Ascending aorta (tissue), 2 donors: Measurements from ENCODE around the gene UGT2B28. TPM values are rescaled to one million over a fixed set of nuclear protein-coding genes. Genes with fewer than 3 reads are reported as not detected.
"Not testable (repeated sequence)": the region's sequence is repeated elsewhere in the genome, so short reads cannot be mapped to it uniquely, and the experiment has no call there.

Experiments
- DNase-seq, 2 donors: peaks; one replicate each; pipeline ENCODE4 v3.0.0-alpha.2; 2019; ENCODE audit warnings: low spot score in 2 of 2
- H3K27ac ChIP-seq, 2 donors: fragments of 200-600 bp; sonication (generic); one replicate each; pipeline ENCODE4 v1.5.1; 2016 to 2017; ENCODE audit warnings: mild to moderate bottlenecking in 1 of 2
- H3K27me3 ChIP-seq: fragments of 200-600 bp; sonication (generic); one replicate; pipeline ENCODE4 v1.5.1; 2017
- H3K36me3 ChIP-seq, 2 donors: fragments of 200-600 bp; sonication (generic); one replicate each; pipeline ENCODE4 v1.5.1; 2016
- H3K4me1 ChIP-seq, 2 donors: fragments of 200-600 bp; sonication (generic); one replicate each; pipeline ENCODE4 v1.5.1; 2016 to 2017; ENCODE audit warnings: mild to moderate bottlenecking in 1 of 2
- H3K4me3 ChIP-seq, 2 donors: fragments of 200-600 bp; sonication (generic); one replicate each; pipeline ENCODE4 v1.5.1; 2016 to 2017; ENCODE audit warnings: mild to moderate bottlenecking in 1 of 2
- H3K9me3 ChIP-seq, 2 donors: fragments of 200-600 bp; sonication (generic); one replicate each; pipeline ENCODE4 v1.5.1; 2016
- intact Hi-C: fragments of 100-400 bp; cut with DNase I; formaldehyde crosslinking; loops from one replicate; pipeline ENCODE4 v1.15.1; 2023
- total RNA-seq: library from RNA; depleted of rRNA; stranded (reverse); fragments of >200 nt; gene quantifications from one replicate; pipeline ENCODE4 v1.1.0, GENCODE V29; 2016
- TF ChIP-seq, protein P1 (sequence below), 3 experiments: fragments of 200-600 bp in 2 of 3; fragments of 450-650 bp in 1 of 3; sonication (generic) in 2 of 3; IDR thresholded peaks; one replicate each; pipeline ENCODE4 v1.5.1; 2016 to 2019; ENCODE audit warnings: antibody characterized with exemption in 3 of 3, mild to moderate bottlenecking in 1 of 3, moderate library complexity in 1 of 3

Gene UGT2B28
- total RNA-seq, 1 donor from 2014 or later: not detected

DNA sequence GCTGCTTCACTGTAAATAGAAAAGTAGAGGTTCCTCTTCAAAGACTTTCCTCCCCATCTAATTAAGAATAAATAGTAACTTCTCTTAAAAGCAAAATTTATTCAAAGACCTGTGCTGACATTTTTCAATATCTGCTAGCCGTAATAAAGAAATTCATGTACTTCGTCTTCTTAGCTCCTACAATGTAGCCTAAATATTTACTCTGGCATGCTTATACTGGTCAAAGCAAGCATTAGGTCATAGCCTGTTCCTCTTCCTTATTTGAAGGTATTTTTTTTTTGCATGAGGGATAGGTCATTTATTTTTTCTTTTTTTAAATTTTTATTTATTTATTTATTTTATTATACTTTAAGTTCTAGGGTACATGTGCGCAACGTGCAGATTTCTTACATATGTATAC is 30.0 kb downstream of the UGT2B28 start:
- H3K36me3 ChIP-seq, H3K4me1 ChIP-seq, intact Hi-C loops, H3K27ac ChIP-seq, H3K4me3 ChIP-seq, H3K9me3 ChIP-seq, H3K27me3 ChIP-seq, DNase-seq: not testable (repeated sequence)

DNA sequence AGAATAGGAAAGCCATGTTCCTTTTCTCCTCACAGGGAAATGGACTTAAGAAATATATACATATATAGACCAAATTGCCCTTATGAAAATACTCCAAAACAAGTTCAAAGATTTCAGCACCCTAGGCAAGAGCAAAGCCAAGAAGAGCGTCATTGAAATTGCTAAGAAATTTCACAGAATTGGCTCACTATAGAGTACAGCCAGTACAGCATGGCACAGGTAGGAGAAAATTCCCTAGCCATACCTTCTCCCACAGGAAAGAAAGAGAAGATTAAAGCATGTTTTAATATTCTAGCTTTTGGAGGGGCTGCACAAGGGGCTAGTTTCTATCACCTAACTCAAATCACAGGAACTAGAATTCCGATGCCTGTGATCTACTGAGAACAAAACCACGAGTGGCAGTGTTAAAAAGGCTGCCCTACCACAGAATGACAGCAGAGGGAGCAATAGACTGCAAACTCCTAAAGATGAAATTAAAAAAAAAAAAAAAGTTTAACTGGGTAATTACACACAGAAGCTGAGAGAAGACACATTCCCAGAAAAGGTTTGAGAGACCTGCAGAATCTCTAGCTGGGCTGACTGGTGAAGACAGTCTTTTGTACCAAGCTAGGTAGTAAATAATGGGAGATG is 37.5 kb downstream of the UGT2B28 start:
- TF ChIP-seq, protein P1, sequence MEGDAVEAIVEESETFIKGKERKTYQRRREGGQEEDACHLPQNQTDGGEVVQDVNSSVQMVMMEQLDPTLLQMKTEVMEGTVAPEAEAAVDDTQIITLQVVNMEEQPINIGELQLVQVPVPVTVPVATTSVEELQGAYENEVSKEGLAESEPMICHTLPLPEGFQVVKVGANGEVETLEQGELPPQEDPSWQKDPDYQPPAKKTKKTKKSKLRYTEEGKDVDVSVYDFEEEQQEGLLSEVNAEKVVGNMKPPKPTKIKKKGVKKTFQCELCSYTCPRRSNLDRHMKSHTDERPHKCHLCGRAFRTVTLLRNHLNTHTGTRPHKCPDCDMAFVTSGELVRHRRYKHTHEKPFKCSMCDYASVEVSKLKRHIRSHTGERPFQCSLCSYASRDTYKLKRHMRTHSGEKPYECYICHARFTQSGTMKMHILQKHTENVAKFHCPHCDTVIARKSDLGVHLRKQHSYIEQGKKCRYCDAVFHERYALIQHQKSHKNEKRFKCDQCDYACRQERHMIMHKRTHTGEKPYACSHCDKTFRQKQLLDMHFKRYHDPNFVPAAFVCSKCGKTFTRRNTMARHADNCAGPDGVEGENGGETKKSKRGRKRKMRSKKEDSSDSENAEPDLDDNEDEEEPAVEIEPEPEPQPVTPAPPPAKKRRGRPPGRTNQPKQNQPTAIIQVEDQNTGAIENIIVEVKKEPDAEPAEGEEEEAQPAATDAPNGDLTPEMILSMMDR (IDR thresholded peaks at IDR 0.05): peak in 2 of 3 experiments; percentile 12 to 39
- H3K4me3 ChIP-seq, DNase-seq, H3K36me3 ChIP-seq, H3K9me3 ChIP-seq, H3K4me1 ChIP-seq, H3K27ac ChIP-seq, H3K27me3 ChIP-seq, intact Hi-C loops: not testable (repeated sequence)

DNA sequence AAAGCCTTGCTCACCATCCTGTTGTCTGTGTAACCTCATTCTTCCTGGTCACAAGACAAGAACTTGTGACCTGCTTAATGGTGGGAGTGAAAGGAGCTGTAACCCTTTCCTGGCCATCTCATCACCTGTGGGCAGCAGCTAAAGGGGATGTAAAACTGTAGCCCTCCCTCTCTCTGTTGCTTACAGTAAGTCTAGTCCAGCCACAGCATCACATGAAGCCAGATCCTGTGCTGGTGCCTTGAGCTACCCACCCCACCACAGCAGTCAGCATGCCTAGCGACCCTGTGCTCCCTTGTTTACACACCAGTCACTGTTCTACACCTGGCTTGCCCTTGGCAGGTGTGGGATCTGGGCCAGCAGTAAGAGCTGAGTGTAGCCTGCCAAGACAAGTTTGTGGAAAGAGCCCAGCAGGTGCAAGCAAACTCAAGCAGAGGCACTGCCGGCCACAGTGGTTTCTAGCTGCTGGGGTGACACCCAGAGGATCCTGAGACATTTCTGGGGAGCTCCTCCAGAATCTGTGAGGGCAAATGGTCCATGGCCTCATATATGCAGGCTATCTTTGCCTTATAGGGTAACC is 41.0 kb downstream of the UGT2B28 start:
- intact Hi-C loops: no loop called here
- DNase-seq: no peak
- H3K27me3 ChIP-seq: no peaks in the 10 kb centered on the region
- TF ChIP-seq, protein P1 (IDR thresholded peaks at IDR 0.05): no peak
- no peak overlapping the region for H3K4me3 ChIP-seq
- no peaks in the 10 kb centered on the region for H3K9me3 ChIP-seq
- no peak overlapping the region for H3K27ac ChIP-seq
- no peaks in the 10 kb centered on the region for H3K4me1 ChIP-seq
- no peaks in the 10 kb centered on the region for H3K36me3 ChIP-seq

DNA sequence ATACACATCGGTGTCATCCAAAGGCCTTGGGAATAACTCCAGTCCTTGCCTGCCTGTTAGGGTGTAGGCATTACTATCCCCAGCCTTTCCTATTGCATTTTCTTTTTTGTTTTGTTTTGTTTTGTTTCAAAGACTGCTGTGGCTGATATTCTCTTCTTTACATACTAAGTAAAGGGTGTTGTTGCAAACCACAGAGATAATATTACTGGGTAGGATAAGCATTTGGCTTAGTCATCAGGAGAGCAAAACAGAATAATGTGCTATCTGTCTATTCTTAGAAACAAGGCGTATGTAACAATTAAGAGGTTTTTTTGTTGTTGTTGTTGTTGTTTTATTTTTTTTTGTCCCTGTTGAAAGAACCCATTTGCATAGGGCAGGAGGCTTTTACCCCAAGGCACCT is 41.8 kb downstream of the UGT2B28 start:
- H3K4me1 ChIP-seq: no peaks in the 10 kb centered on the region
- H3K27me3 ChIP-seq: no peaks in the 10 kb centered on the region
- no peak for DNase-seq
- TF ChIP-seq, protein P1 (IDR thresholded peaks at IDR 0.05): no peak
- intact Hi-C loops: no loop called here
- H3K36me3 ChIP-seq: no peaks in the 10 kb centered on the region
- no peaks in the 10 kb centered on the region for H3K9me3 ChIP-seq
- no peak overlapping the region for H3K4me3 ChIP-seq
- no peak overlapping the region for H3K27ac ChIP-seq

DNA sequence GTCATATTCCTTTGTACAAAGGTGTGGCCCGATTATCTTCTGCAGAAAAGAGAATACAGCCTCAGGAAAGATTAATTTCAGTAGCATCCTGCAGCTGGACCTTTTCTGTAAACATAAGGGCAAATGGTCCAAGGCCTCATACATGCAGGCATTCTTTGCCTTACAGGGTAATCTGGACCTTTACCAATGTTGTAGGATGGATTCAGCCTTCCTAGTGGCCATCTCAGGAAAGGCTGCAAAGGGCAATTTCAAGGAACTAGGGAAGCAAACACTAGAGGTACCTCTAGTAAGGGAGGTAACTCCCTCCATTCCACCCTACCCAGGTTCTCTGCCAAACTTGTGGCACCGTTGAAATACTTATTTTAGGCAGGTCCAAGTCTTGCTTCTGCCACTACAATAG is 43.0 kb downstream of the UGT2B28 start:
- H3K27ac ChIP-seq: no peak overlapping the region
- intact Hi-C loops: no loop called here
- no peak overlapping the region for H3K4me3 ChIP-seq
- H3K27me3 ChIP-seq: no peaks in the 10 kb centered on the region
- TF ChIP-seq, protein P1 (IDR thresholded peaks at IDR 0.05): no peak
- H3K4me1 ChIP-seq: no peaks in the 10 kb centered on the region
- no peak for DNase-seq
- no peaks in the 10 kb centered on the region for H3K36me3 ChIP-seq
- H3K9me3 ChIP-seq: no peaks in the 10 kb centered on the region

DNA sequence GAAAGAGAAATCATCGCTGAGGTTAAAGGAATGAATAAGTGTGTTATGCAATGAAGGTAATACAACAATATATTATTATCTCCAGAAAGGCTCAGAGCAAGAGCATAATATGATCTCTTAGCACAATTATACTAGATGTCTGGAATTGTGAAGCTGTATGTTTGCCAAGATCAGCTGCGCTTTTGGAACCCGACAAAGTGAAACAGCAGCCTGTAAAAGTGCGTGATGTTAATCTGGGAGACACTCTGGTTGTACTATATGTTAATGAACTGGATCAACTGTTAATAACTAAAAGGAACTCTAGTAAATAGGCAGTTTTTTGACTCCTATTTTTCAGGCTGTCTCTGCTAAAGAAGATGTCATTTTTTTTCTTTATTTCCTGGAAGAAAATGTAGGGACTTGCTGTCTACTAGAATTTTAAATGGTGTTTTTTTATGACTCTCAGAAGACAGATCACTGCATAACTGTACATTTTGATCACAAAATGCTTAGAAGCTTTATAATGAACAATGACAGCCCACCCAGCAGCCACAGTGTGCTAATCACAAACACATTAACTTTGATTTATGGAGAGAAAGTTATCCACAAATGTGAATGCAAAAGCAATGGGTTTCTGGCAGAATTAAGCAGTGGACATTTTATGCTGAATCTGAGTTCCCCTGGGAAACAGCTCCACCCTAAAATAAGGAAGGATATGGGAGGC is 50.2 kb downstream of the UGT2B28 start:
- Histone ChIP-seq H3K4me1 (no peaks in the 10 kb centered on the region), H3K4me3 (no peak overlapping the region), H3K36me3 (no peaks in the 10 kb centered on the region), H3K9me3 (no peaks in the 10 kb centered on the region), H3K27ac (no peak overlapping the region), H3K27me3 (no peaks in the 10 kb centered on the region)
- intact Hi-C loops: no loop called here
- TF ChIP-seq, protein P1 (IDR thresholded peaks at IDR 0.05): no peak
- DNase-seq: no peak

DNA sequence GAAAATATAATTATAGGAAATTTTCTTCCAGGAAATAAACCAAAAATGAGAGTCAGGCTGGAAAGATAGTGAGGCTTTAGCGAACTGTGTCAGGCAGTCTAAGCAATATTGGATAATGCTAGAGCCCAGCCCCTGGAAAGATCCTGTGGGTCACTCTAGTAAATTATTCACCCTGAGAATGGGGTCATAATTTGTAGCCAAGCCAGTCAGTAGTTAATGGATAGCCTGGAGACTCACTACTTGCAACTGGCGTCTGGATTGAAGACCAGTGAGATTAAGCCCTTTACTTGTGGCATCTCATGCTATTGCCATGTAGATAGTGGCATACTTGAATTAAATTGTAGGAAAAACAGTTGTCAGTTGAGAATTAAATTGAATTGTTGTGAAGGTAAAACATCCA is 51.0 kb downstream of the UGT2B28 start:
- intact Hi-C loops, H3K27ac ChIP-seq, DNase-seq, H3K4me1 ChIP-seq, H3K27me3 ChIP-seq, H3K36me3 ChIP-seq, H3K9me3 ChIP-seq, H3K4me3 ChIP-seq: not testable (repeated sequence)

DNA sequence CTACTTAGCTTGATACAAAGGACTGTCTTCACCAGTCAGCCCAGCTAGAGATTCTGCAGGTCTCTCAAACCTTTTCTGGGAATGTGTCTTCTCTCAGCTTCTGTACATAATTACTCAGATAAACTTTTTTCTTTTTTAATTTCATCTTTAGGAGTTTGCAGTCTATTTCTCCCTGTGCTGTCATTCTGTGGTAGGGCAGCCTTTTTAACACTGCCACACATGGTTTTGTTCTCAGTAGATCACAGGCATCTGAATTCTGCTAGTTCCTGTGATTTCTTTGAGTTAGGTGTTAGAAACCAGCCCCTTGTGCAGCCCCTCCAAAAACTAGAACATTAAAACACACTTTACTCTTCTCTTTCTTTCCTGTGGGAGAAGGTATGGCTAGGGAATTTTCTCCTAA is 55.2 kb downstream of the UGT2B28 start:
- intact Hi-C loops, H3K27me3 ChIP-seq, DNase-seq, H3K9me3 ChIP-seq, H3K36me3 ChIP-seq, H3K27ac ChIP-seq, H3K4me1 ChIP-seq, H3K4me3 ChIP-seq: not testable (repeated sequence)

DNA sequence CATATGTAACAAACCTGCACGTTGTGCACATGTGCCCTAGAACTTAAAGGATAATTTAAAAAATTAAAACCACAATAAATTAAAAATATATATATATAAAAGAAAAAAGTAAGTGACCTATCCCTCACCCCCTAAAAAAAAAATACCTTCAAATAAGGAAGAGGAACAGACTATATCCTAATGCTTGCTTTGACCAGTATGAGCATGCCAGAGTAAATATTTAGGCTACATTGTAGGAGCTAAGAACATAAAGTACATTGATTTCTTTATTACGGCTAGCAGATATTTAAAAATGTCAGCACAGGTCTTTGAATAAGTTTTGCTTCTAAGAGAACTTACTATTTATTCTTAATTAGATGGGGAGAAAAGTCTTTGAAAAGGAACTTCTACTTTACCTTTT is 62.8 kb downstream of the UGT2B28 start:
- H3K9me3 ChIP-seq, H3K4me1 ChIP-seq, H3K27me3 ChIP-seq, intact Hi-C loops, H3K36me3 ChIP-seq, H3K27ac ChIP-seq, DNase-seq, H3K4me3 ChIP-seq: not testable (repeated sequence)
